GM12892 (cell line): Measurements from ENCODE around the gene ATP2A1.

Experiments
- POLR2A ChIP-seq: IDR thresholded peaks from 2 replicates; pipeline ENCODE4 v1.6.1; 2011; ENCODE audit warnings: low read depth, low read length, control low read depth
- TAF1 ChIP-seq: IDR thresholded peaks from 2 replicates; pipeline ENCODE4 v1.6.1; 2011; ENCODE audit warnings: low read depth, mild to moderate bottlenecking, control low read depth, low read length, borderline replicate concordance

DNA sequence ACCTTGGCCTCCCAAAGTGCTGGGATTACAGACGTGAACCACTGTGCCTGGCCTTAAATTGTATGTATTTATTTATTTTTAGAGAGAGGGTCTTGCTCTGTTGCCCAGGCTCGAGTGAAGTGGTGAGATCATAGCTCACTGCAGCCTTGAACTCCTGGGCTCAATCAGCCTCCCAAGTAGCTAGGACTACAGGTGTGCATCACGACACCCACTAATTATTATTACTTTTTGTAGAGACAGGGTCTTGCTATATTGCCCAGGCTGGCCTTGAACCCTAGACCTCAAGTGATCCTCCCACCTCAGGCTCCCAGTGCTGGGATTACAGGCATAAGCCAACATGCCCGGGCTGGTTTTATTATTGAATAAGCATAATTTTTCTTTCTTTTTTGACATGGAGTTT, 68.4 kb downstream of the ATP2A1 start:
- TF ChIP-seq POLR2A (no peak), TAF1 (no peak)
